Peyer's patch (tissue), 4 donors: ENCODE results near the gene CENPF.

Experiments used
- POLR2A ChIP-seq, 2 donors: fragments of 450-650 bp; IDR thresholded peaks; one replicate each; pipeline ENCODE4 v1.5.1; 2017; ENCODE audit warnings: antibody characterized with exemption in 2 of 2, mild to moderate bottlenecking in 2 of 2, moderate library complexity in 2 of 2
- TF ChIP-seq, protein P1 (sequence below), 6 experiments: fragments of 450-650 bp in 4 of 6; fragments of 200-600 bp in 2 of 6; sonication (generic) in 1 of 6; IDR thresholded peaks; one replicate each; pipeline ENCODE4 v1.5.1; 2017 to 2019; ENCODE audit warnings: antibody characterized with exemption in 6 of 6, mild to moderate bottlenecking in 3 of 6, moderate library complexity in 1 of 6

DNA sequence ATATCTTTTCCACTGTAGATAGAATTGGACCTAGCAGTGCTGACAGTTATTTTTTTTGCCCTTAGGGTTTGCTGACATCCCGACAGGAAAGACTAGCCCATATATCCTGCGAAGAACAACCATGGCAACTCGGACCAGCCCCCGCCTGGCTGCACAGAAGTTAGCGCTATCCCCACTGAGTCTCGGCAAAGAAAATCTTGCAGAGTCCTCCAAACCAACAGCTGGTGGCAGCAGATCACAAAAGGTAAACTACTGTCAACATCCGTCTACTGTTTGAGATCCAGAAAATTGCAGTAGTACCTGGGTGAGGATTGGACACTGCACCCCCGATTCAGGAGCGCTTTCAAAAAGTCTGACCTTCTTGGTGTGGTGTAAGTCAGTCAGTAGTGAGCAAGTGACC lies 55.8 kb downstream of the CENPF start:
- TF ChIP-seq, protein P1, sequence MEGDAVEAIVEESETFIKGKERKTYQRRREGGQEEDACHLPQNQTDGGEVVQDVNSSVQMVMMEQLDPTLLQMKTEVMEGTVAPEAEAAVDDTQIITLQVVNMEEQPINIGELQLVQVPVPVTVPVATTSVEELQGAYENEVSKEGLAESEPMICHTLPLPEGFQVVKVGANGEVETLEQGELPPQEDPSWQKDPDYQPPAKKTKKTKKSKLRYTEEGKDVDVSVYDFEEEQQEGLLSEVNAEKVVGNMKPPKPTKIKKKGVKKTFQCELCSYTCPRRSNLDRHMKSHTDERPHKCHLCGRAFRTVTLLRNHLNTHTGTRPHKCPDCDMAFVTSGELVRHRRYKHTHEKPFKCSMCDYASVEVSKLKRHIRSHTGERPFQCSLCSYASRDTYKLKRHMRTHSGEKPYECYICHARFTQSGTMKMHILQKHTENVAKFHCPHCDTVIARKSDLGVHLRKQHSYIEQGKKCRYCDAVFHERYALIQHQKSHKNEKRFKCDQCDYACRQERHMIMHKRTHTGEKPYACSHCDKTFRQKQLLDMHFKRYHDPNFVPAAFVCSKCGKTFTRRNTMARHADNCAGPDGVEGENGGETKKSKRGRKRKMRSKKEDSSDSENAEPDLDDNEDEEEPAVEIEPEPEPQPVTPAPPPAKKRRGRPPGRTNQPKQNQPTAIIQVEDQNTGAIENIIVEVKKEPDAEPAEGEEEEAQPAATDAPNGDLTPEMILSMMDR (IDR thresholded peaks at IDR 0.05): peak in 3 of 6 experiments; percentile 48 to 52 (median 49)
- TF ChIP-seq POLR2A (IDR thresholded peaks at IDR 0.05): no peak
